ENCODE data around the gene HSH2D.
"Not testable (repeated sequence)": the region's sequence is repeated elsewhere in the genome, so short reads cannot be mapped to it uniquely, and the experiment has no call there.

HSH2D gene

DNA sequence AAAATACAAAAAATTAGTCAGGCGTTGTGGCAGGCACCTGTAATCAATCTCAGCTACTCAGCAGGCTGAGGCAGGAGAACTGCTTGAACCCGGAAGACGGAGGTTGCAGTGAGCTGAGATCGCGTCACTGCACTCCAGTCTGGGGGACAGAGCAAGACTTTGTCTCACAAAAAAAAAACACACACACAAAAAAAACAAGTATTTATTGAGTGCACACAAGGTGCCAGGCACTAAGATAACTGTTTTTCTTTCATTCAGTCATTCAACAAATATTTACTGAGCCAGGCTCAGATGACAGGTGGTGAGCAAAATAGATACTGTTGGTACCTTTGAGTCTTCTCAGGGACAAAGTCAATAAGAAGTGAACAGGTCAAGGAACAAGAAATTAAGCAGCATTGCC, 23.6 kb downstream of the HSH2D start:
- no peaks in the 10 kb centered on the region for H3K27me3 ChIP-seq (ENCODE audit: control insufficient read depth in 2 of 2, insufficient read depth in 2 of 2, low read length in 2 of 2)
- H3K36me3 ChIP-seq (ENCODE audit: control insufficient read depth in 2 of 2, insufficient read depth in 2 of 2, low read length in 2 of 2): no peaks in the 10 kb centered on the region
- H3K4me3 ChIP-seq (ENCODE audit: low read length in 2 of 2): no peak overlapping the region
- H3K9ac ChIP-seq (ENCODE audit: low read depth in 1 of 2, low read length in 2 of 2): no peak overlapping the region
- no peaks in the 10 kb centered on the region for H3K9me3 ChIP-seq (ENCODE audit: control insufficient read depth in 2 of 2, low read length in 2 of 2)
- H3K4me1 ChIP-seq (ENCODE audit: control insufficient read depth in 2 of 2, insufficient read depth in 2 of 2, low read length in 2 of 2): peaks cover 0 to 3% of the 10 kb centered on the region in 2 donors
- no peak overlapping the region for H3K27ac ChIP-seq (ENCODE audit: low read depth in 2 of 2, low read length in 2 of 2)

DNA sequence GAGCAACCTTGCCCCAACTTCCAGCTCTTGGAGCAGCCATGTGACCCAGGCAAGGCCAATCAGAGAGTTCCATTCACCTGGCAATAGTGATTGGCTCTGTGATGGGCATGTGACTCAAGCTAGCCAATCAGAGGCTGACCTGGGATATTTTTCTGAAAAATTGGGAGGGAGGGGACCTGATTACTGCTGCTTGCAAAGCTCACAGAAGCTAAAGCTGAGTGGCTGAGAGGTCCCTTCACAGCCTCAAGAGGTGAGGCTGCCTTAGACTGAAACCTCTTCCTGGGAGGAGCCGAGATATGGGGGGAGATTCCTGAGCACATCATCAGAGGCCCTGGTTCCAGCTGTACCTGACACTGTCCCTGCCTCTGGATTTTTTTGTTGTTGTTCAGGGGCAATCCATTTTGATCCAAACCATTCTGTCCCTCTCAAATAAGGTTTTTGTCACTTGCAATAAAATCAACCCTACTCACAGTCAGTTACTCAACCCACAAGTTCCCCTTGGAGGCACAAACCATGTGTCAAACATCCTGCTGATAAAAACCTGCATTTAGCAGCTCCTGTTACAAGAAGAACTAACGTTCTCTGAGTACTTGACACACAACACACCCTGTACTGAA, 25.1 kb downstream of the HSH2D start:
- Histone ChIP-seq H3K9me3 (ENCODE audit: control insufficient read depth in 2 of 2, low read length in 2 of 2) (no peaks in the 10 kb centered on the region), H3K27ac (ENCODE audit: low read depth in 2 of 2, low read length in 2 of 2) (no peak overlapping the region), H3K4me1 (ENCODE audit: control insufficient read depth in 2 of 2, insufficient read depth in 2 of 2, low read length in 2 of 2) (peaks cover 0 to 3% of the 10 kb centered on the region in 2 donors), H3K4me3 (ENCODE audit: low read length in 2 of 2) (no peak overlapping the region), H3K9ac (ENCODE audit: low read depth in 1 of 2, low read length in 2 of 2) (no peak overlapping the region), H3K27me3 (ENCODE audit: control insufficient read depth in 2 of 2, insufficient read depth in 2 of 2, low read length in 2 of 2) (no peaks in the 10 kb centered on the region), H3K36me3 (ENCODE audit: control insufficient read depth in 2 of 2, insufficient read depth in 2 of 2, low read length in 2 of 2) (no peaks in the 10 kb centered on the region)

DNA sequence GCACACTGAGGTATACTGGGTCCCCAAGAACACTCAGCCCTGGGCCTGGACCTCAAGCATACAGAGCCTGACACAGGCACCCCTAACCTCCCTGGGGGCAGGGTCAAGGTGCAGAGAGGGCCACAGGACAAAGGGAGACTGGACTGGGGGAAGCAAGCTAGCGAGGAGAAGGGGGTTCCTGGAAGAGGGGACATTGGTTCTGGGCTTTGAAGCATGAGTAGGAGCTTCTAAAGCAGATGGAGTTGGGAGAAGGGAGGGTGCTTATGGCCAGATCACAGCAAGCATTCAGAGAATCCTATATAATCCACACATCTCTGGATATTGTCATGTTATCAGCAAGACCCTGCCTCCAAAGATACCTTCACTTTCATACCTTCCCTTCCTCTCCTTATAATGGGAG, 26.6 kb downstream of the HSH2D start:
- Histone ChIP-seq H3K36me3 (ENCODE audit: control insufficient read depth in 2 of 2, insufficient read depth in 2 of 2, low read length in 2 of 2) (no peaks in the 10 kb centered on the region), H3K9me3 (ENCODE audit: control insufficient read depth in 2 of 2, low read length in 2 of 2) (no peaks in the 10 kb centered on the region), H3K27me3 (ENCODE audit: control insufficient read depth in 2 of 2, insufficient read depth in 2 of 2, low read length in 2 of 2) (no peaks in the 10 kb centered on the region), H3K4me1 (ENCODE audit: control insufficient read depth in 2 of 2, insufficient read depth in 2 of 2, low read length in 2 of 2) (no peaks in the 10 kb centered on the region), H3K4me3 (ENCODE audit: low read length in 2 of 2) (no peak overlapping the region), H3K9ac (ENCODE audit: low read depth in 1 of 2, low read length in 2 of 2) (no peak overlapping the region), H3K27ac (ENCODE audit: low read depth in 2 of 2, low read length in 2 of 2) (no peak overlapping the region)

DNA sequence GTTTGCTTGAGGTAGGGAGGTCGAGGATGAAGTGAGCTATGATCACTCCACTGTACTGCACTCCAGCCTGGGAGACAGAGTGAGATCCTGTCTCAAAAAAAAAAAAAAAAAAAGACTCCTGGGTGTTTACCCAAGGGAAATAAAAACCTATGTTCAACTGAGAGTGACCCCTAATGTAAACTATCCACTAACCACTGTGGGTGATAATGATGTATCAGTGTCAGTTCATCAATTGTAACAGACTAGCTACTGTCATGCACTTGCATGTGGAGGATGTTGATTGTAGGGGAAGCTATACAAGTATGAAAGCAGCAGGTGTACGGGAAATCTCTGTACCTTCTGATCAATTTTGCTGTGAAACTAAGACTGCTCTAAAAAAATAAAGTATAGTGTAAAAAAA, 32.5 kb downstream of the HSH2D start:
- Histone ChIP-seq H3K9ac (ENCODE audit: low read depth in 1 of 2, low read length in 2 of 2) (no peak overlapping the region), H3K4me3 (ENCODE audit: low read length in 2 of 2) (no peak overlapping the region), H3K27me3 (ENCODE audit: control insufficient read depth in 2 of 2, insufficient read depth in 2 of 2, low read length in 2 of 2) (no peaks in the 10 kb centered on the region), H3K9me3 (ENCODE audit: control insufficient read depth in 2 of 2, low read length in 2 of 2) (no peaks in the 10 kb centered on the region), H3K4me1 (ENCODE audit: control insufficient read depth in 2 of 2, insufficient read depth in 2 of 2, low read length in 2 of 2) (no peaks in the 10 kb centered on the region), H3K36me3 (ENCODE audit: control insufficient read depth in 2 of 2, insufficient read depth in 2 of 2, low read length in 2 of 2) (no peaks in the 10 kb centered on the region), H3K27ac (ENCODE audit: low read depth in 2 of 2, low read length in 2 of 2) (no peak overlapping the region)

DNA sequence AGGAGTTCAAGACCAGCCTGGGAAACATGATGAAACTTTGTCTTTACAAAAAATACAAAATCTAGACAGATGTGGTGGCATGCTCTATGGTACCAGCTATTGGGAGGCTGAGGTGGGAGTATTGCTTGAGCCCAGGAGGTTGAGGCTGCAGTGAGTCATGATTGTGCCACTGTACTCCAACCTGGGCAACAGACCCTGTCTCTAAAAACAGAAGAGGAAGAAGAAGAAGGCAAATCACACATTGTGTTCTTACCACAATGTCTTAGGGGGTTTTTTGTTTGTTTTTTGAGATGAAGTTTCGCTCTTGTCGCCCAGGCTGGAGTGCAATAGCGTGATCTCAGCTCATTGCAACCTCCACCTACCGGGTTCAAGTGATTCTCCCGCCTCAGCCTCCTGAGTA, 35.4 kb downstream of the HSH2D start:
- H3K9me3 ChIP-seq (ENCODE audit: control insufficient read depth in 2 of 2, low read length in 2 of 2): not testable (repeated sequence)

DNA sequence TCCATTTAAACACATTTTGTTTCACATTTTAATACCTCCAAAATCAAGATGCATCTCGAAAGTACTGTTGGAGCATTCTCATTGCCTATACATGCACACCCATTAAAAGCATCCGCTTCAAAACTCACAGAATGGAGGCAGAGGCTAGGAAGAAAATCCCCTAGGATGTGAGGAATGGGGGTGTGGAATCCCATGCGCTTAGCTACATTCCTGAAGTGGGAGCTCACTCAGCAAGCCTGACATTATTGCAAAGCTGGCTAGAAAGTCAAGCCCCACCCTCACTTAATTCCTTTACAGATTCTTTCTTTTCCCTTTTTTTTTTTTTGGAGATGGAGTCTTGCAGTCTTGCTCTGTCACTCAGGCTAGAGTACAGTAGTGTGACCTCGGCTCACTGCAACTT, 37.1 kb downstream of the HSH2D start:
- Histone ChIP-seq H3K27me3 (ENCODE audit: control insufficient read depth in 2 of 2, insufficient read depth in 2 of 2, low read length in 2 of 2) (no peaks in the 10 kb centered on the region), H3K36me3 (ENCODE audit: control insufficient read depth in 2 of 2, insufficient read depth in 2 of 2, low read length in 2 of 2) (no peaks in the 10 kb centered on the region), H3K27ac (ENCODE audit: low read depth in 2 of 2, low read length in 2 of 2) (no peak overlapping the region), H3K4me3 (ENCODE audit: low read length in 2 of 2) (no peak overlapping the region), H3K9me3 (ENCODE audit: control insufficient read depth in 2 of 2, low read length in 2 of 2) (no peaks in the 10 kb centered on the region), H3K4me1 (ENCODE audit: control insufficient read depth in 2 of 2, insufficient read depth in 2 of 2, low read length in 2 of 2) (no peaks in the 10 kb centered on the region), H3K9ac (ENCODE audit: low read depth in 1 of 2, low read length in 2 of 2) (no peak overlapping the region)

More for the DNA sequence above, 35.4 kb downstream of the HSH2D start:
- not testable (repeated sequence) for H3K4me3 ChIP-seq (ENCODE audit: low read length in 2 of 2); H3K36me3 ChIP-seq (ENCODE audit: control insufficient read depth in 2 of 2, insufficient read depth in 2 of 2, low read length in 2 of 2); H3K27ac ChIP-seq (ENCODE audit: low read depth in 2 of 2, low read length in 2 of 2); H3K27me3 ChIP-seq (ENCODE audit: control insufficient read depth in 2 of 2, insufficient read depth in 2 of 2, low read length in 2 of 2); H3K9ac ChIP-seq (ENCODE audit: low read depth in 1 of 2, low read length in 2 of 2); H3K4me1 ChIP-seq (ENCODE audit: control insufficient read depth in 2 of 2, insufficient read depth in 2 of 2, low read length in 2 of 2)

DNA sequence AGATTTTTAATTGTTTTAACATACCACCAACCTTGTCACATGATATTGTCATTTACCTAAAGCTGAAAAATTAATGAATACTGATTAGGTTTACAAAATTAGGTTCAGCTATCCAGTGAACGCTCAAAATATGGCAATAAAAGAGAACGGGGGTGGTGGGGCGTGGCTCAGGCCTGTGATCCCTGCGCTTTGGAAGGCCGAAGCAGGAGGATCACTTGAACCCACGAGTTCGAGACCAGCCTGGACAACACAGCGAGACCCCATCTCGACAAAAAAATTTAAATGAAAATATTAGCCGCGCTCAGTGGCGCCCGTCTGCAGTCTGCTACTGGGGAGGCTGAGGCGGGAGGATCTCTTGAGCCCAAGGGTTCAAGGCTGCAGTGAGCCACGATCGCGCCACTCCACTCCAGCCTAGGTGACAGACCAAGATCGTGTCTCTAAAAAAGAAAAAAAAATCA, 41.2 kb downstream of the HSH2D start:
- H3K27me3 ChIP-seq (ENCODE audit: control insufficient read depth in 2 of 2, insufficient read depth in 2 of 2, low read length in 2 of 2): no peaks in the 10 kb centered on the region
- H3K4me3 ChIP-seq (ENCODE audit: low read length in 2 of 2): peak overlapping the region; percentile 97 to 100
- H3K36me3 ChIP-seq (ENCODE audit: control insufficient read depth in 2 of 2, insufficient read depth in 2 of 2, low read length in 2 of 2): peaks cover 11 to 19% of the 10 kb centered on the region in 2 donors
- H3K9me3 ChIP-seq (ENCODE audit: control insufficient read depth in 2 of 2, low read length in 2 of 2): no peaks in the 10 kb centered on the region
- H3K9ac ChIP-seq (ENCODE audit: low read depth in 1 of 2, low read length in 2 of 2): peak overlapping the region in 1 of 2 donors; percentile 97
- H3K27ac ChIP-seq (ENCODE audit: low read depth in 2 of 2, low read length in 2 of 2): peak overlapping the region; percentile 29 to 83
- H3K4me1 ChIP-seq (ENCODE audit: control insufficient read depth in 2 of 2, insufficient read depth in 2 of 2, low read length in 2 of 2): peaks cover 4 to 13% of the 10 kb centered on the region in 2 donors

DNA sequence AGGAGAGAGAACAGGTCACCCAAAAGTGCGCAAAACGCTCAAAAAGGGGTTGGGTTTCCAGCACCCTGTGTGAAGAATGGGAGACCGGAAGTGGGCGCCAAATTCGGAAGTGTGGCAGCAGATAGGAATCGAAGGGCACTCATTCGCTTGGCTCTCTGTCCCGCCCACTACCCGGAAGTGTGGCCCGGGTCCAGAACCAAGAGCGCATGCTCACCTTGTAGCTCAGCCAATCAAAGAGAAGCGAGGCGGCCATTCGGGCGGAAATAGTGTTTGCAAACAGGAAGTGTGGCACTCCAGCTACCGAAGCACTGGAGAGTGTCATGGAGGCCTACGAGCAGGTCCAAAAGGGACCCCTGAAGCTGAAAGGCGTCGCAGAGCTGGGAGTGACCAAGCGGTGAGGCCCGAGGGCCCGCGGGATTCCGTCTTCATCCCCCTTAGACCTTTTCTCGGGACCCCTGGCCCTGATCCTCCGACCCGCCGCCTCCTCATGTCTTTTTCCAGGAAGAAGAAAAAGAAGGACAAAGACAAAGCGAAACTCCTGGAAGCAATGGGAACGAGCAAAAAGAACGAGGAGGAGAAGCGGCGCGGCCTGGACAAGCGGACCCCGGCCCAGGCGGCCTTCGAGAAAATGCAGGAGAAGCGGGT, 41.8 kb downstream of the HSH2D start, which contains the start of gene FAM32A:
FAM32A (plus strand) TSS at position 288 of the 645 bp plus-strand sequence; CDS start at position 321, 33 bp downstream.
- no peaks in the 10 kb centered on the region for H3K9me3 ChIP-seq (ENCODE audit: control insufficient read depth in 2 of 2, low read length in 2 of 2)
- H3K36me3 ChIP-seq (ENCODE audit: control insufficient read depth in 2 of 2, insufficient read depth in 2 of 2, low read length in 2 of 2): peaks cover 17 to 24% of the 10 kb centered on the region in 2 donors
- peaks cover 4 to 13% of the 10 kb centered on the region in 2 donors for H3K4me1 ChIP-seq (ENCODE audit: control insufficient read depth in 2 of 2, insufficient read depth in 2 of 2, low read length in 2 of 2)
- H3K4me3 ChIP-seq (ENCODE audit: low read length in 2 of 2): peak within 1 kb of the TSS; percentile 97 to 100
- peak within 1 kb of the TSS; percentile 82 to 83 for H3K27ac ChIP-seq (ENCODE audit: low read depth in 2 of 2, low read length in 2 of 2)
- peak within 1 kb of the TSS; percentile 91 to 97 for H3K9ac ChIP-seq (ENCODE audit: low read depth in 1 of 2, low read length in 2 of 2)
- H3K27me3 ChIP-seq (ENCODE audit: control insufficient read depth in 2 of 2, insufficient read depth in 2 of 2, low read length in 2 of 2): no peaks in the 10 kb centered on the region

DNA sequence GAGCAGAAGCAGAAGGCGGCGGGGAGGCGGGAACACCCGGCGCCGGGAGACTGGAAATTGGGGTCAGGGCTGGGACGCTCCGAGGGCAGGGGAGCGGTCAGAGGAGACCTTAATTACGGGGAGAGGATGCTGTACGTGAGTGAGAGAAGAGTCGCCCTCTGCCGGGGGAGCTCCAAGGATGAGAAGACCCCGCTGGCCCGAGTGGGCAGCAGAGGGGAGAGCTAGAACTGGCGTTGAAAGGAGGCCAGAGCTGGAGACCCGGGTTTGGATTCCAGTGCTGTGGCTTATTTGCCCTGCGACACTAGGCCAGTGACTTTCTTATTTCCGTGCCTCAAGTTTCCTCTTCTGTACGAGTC, 42.3 kb downstream of the HSH2D start:
- no peaks in the 10 kb centered on the region for H3K27me3 ChIP-seq (ENCODE audit: control insufficient read depth in 2 of 2, insufficient read depth in 2 of 2, low read length in 2 of 2)
- no peaks in the 10 kb centered on the region for H3K9me3 ChIP-seq (ENCODE audit: control insufficient read depth in 2 of 2, low read length in 2 of 2)
- H3K36me3 ChIP-seq (ENCODE audit: control insufficient read depth in 2 of 2, insufficient read depth in 2 of 2, low read length in 2 of 2): peaks cover 22 to 29% of the 10 kb centered on the region in 2 donors
- H3K9ac ChIP-seq (ENCODE audit: low read depth in 1 of 2, low read length in 2 of 2): peak overlapping the region; percentile 91 to 97
- H3K4me3 ChIP-seq (ENCODE audit: low read length in 2 of 2): peak overlapping the region; percentile 97 to 100
- peak overlapping the region; percentile 82 to 83 for H3K27ac ChIP-seq (ENCODE audit: low read depth in 2 of 2, low read length in 2 of 2)
- peaks cover 4 to 13% of the 10 kb centered on the region in 2 donors for H3K4me1 ChIP-seq (ENCODE audit: control insufficient read depth in 2 of 2, insufficient read depth in 2 of 2, low read length in 2 of 2)

DNA sequence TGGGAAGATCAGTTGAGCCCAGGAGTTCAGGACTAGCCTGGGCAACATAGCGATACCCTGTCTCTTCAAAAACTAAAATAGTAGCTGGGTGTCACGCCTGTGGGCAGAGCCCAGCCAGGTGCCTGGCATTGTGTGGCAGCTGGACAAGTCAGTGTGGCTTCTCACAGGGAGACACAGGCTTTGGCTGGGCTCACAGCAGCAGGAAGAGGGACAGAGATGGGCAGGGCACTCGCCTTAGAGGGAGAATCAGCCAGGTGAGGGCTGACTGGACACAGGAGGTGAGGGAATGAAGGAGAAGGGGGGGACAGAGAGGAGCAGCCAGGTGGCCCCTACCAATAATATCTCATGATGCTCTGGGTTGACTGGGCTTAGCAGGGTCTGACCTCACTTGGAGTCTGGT, 45.0 kb downstream of the HSH2D start:
- Histone ChIP-seq H3K4me1 (ENCODE audit: control insufficient read depth in 2 of 2, insufficient read depth in 2 of 2, low read length in 2 of 2) (peaks cover 4 to 13% of the 10 kb centered on the region in 2 donors), H3K9me3 (ENCODE audit: control insufficient read depth in 2 of 2, low read length in 2 of 2) (no peaks in the 10 kb centered on the region), H3K4me3 (ENCODE audit: low read length in 2 of 2) (no peak overlapping the region), H3K9ac (ENCODE audit: low read depth in 1 of 2, low read length in 2 of 2) (no peak overlapping the region), H3K36me3 (ENCODE audit: control insufficient read depth in 2 of 2, insufficient read depth in 2 of 2, low read length in 2 of 2) (peaks cover 36 to 45% of the 10 kb centered on the region in 2 donors), H3K27ac (ENCODE audit: low read depth in 2 of 2, low read length in 2 of 2) (no peak overlapping the region), H3K27me3 (ENCODE audit: control insufficient read depth in 2 of 2, insufficient read depth in 2 of 2, low read length in 2 of 2) (no peaks in the 10 kb centered on the region)
